HepG2 (cell line): ENCODE results near the gene CRYBA1. TPM values are rescaled to one million over a fixed set of nuclear protein-coding genes. Genes with fewer than 3 reads are reported as not detected.

ENCODE experiments used
- ATAC-seq: fragments of 200-7000 bp; cut with Tn5 transposase; 3 replicates; pipeline ENCODE4 v1.9.1; 2020; ENCODE audit warnings: mild to moderate bottlenecking, moderate library complexity
- BruUV-seq: library from RNA; stranded (reverse); fragments of 400-500 nt; replicated peaks from 2 replicates; lab custom pipeline; 2021; lab: Mats Ljungman, UMichigan
- CTCF ChIA-PET: fragments of 300-600 bp; formaldehyde crosslinking; extraction: SDS; loops from one replicate; lab custom pipeline; 2021; ENCODE audit warnings: low total read pairs, inconsistent platforms, low intra/inter-chr PET ratio; lab: Yijun Ruan, JAX
- POLR2A ChIA-PET: fragments of 350-600 bp; sonication (Branson Sonifier 250); formaldehyde crosslinking; loops from one replicate; lab custom pipeline; 2020; ENCODE audit warnings: antibody characterized with exemption, inconsistent platforms; lab: Yijun Ruan, JAX
- DNase-seq: peaks from one replicate; pipeline ENCODE4 v3.0.0-alpha.2; 2015; ENCODE audit warnings: low spot score
- FAIRE-seq: peaks from 3 replicates; lab custom pipeline; 2011; peaks lifted over from hg19 to GRCh38; lab: Jason Lieb, UNC
- H2AFZ ChIP-seq: one replicate; pipeline ENCODE4 v1.6.1; 2011; ENCODE audit warnings: low read length, inconsistent platforms
- H3K27ac ChIP-seq: fragments of 300-600 bp; 3 replicates; pipeline ENCODE4 v1.8.0; 2011; ENCODE audit warnings: mixed run types, mild to moderate bottlenecking, mixed read lengths, low read length, inconsistent platforms; ENCODE audit not compliant: insufficient read depth; ENCODE audit errors: extremely low read length
- H3K27me3 ChIP-seq, 2 experiments: fragments of 200-600 bp in 1 of 2; 2 replicates in 1 of 2; 3 replicates in 1 of 2; pipeline versions ENCODE4 v1.6.0 to v1.8.0; 2011; ENCODE audit warnings: low read length in 2 of 2, mild to moderate bottlenecking in 2 of 2, moderate library complexity in 2 of 2, inconsistent platforms in 1 of 2; ENCODE audit not compliant: insufficient read depth in 2 of 2, control insufficient read depth in 1 of 2
- H3K36me3 ChIP-seq, 2 experiments: fragments of 200-600 bp in 1 of 2; replicated peaks in 1 of 2; 2 replicates in 1 of 2; 3 replicates in 1 of 2; pipeline versions ENCODE4 v1.5.1 to v1.8.0; 2011; ENCODE audit warnings: low read length in 2 of 2, inconsistent platforms in 1 of 2; ENCODE audit not compliant: insufficient read depth in 2 of 2, control insufficient read depth in 1 of 2
- H3K4me1 ChIP-seq: 2 replicates; pipeline ENCODE4 v1.5.1; 2012; ENCODE audit warnings: low read length, inconsistent platforms; ENCODE audit not compliant: insufficient read depth
- H3K4me2 ChIP-seq: 2 replicates; pipeline ENCODE4 v1.6.0; 2011; ENCODE audit warnings: low read depth, low read length, inconsistent platforms
- H3K4me3 ChIP-seq, 3 experiments: fragments of 200-600 bp in 1 of 3; sonication (generic), shearing (Covaris generic) in 1 of 3; replicated peaks in 1 of 3; 2 replicates each; pipeline ENCODE4 v1.5.1; 2011 to 2016; ENCODE audit warnings: low read length in 3 of 3, inconsistent platforms in 2 of 3, low read depth in 2 of 3, mild to moderate bottlenecking in 2 of 3, control low read depth in 1 of 3, mixed read lengths in 1 of 3; ENCODE audit not compliant: insufficient read depth in 1 of 3
- H3K79me2 ChIP-seq: one replicate; pipeline ENCODE4 v1.6.1; 2011; ENCODE audit warnings: low read length, inconsistent platforms; ENCODE audit not compliant: insufficient read depth
- H3K9ac ChIP-seq: 2 replicates; pipeline ENCODE4 v1.6.0; 2011; ENCODE audit warnings: mild to moderate bottlenecking, low read depth, low read length, inconsistent platforms; ENCODE audit not compliant: insufficient read depth
- H3K9me3 ChIP-seq: 2 replicates; pipeline ENCODE4 v1.5.1; 2012; ENCODE audit warnings: mild to moderate bottlenecking, low read length
- H4K20me1 ChIP-seq: 2 replicates; pipeline ENCODE4 v1.6.0; 2011; ENCODE audit warnings: inconsistent platforms, mild to moderate bottlenecking, low read length, moderate library complexity; ENCODE audit not compliant: insufficient read depth
- AGO1 ChIP-seq: fragments of 200-400 bp; formaldehyde crosslinking; IDR thresholded peaks from 2 replicates; pipeline ENCODE4 v1.6.1; 2017; ENCODE audit warnings: mild to moderate bottlenecking, low read depth, low read length, moderate library complexity; ENCODE audit not compliant: poor library complexity, severe bottlenecking
- ETV6 ChIP-seq: sonication (generic); formaldehyde crosslinking; conservative IDR thresholded peaks from 2 replicates; pipeline ENCODE4 v1.4.0; 2020; ENCODE audit warnings: missing genetic modification reagents
- FOSL1 ChIP-seq: sonication (generic); formaldehyde crosslinking; IDR thresholded peaks from 2 replicates; pipeline ENCODE4 v1.9.0; 2021; ENCODE audit warnings: missing genetic modification reagents, borderline replicate concordance
- HES4 ChIP-seq: sonication (generic); formaldehyde crosslinking; IDR thresholded peaks from 2 replicates; pipeline ENCODE4 v1.9.0; 2021; ENCODE audit warnings: mild to moderate bottlenecking, missing genetic modification reagents, borderline replicate concordance
- ISX ChIP-seq: sonication (generic); formaldehyde crosslinking; conservative IDR thresholded peaks from 2 replicates; pipeline ENCODE4 v1.5.0; 2020; ENCODE audit warnings: missing genetic modification reagents
- KAT8 ChIP-seq: IDR thresholded peaks from 2 replicates; pipeline ENCODE4 v1.6.1; 2016; ENCODE audit warnings: missing genetic modification reagents, missing compliant biosample characterization
- NFKBIZ ChIP-seq: IDR thresholded peaks from 2 replicates; pipeline ENCODE4 v1.6.1; 2018; ENCODE audit warnings: missing genetic modification reagents, missing compliant biosample characterization
- NR2C2 ChIP-seq: sonication (generic); formaldehyde crosslinking; IDR thresholded peaks from 2 replicates; pipeline ENCODE4 v1.4.0; 2020; ENCODE audit warnings: missing genetic modification reagents, mild to moderate bottlenecking, moderate library complexity, borderline replicate concordance
- NR2F2 ChIP-seq: IDR thresholded peaks from 2 replicates; pipeline ENCODE4 v1.6.1; 2012; ENCODE audit warnings: low read depth, inconsistent platforms, borderline replicate concordance
- PHF21A ChIP-seq: sonication (generic); formaldehyde crosslinking; IDR thresholded peaks from 2 replicates; pipeline ENCODE4 v1.5.0; 2020; ENCODE audit warnings: mild to moderate bottlenecking, missing genetic modification reagents
- TIGD3 ChIP-seq: sonication (generic); formaldehyde crosslinking; IDR thresholded peaks from 2 replicates; pipeline ENCODE4 v1.5.1; 2020; ENCODE audit warnings: mild to moderate bottlenecking, missing genetic modification reagents, borderline replicate concordance
- YEATS2 ChIP-seq: sonication (generic); formaldehyde crosslinking; IDR thresholded peaks from 2 replicates; pipeline ENCODE4 v1.4.0; 2020; ENCODE audit warnings: missing genetic modification reagents, borderline replicate concordance
- ZFAT ChIP-seq: sonication (generic); formaldehyde crosslinking; conservative IDR thresholded peaks from 2 replicates; pipeline ENCODE4 v1.8.1; 2023; ENCODE audit warnings: missing genetic modification reagents, inconsistent platforms
- ZFP90 ChIP-seq: sonication (generic); formaldehyde crosslinking; IDR thresholded peaks from 2 replicates; pipeline ENCODE4 v1.8.0; 2022; ENCODE audit warnings: missing genetic modification reagents, mild to moderate bottlenecking, inconsistent platforms, borderline replicate concordance
- ZMAT5 ChIP-seq: sonication (generic); formaldehyde crosslinking; IDR thresholded peaks from 2 replicates; pipeline ENCODE4 v1.5.0; 2020; ENCODE audit warnings: mild to moderate bottlenecking, low read depth, missing genetic modification reagents, borderline replicate concordance
- WGBS: methylation state at CpG from one replicate; pipeline ENCODE4 v1.1.6; 2017; ENCODE audit warnings: low lambda C conversion rate; 5-methylcytosine and 5-hydroxymethylcytosine counted together
- in situ Hi-C: cut with HindIII; loops from 2 replicates; pipeline ENCODE4 v1.10.0; 2017; ENCODE audit warnings: low pct_unique_long_range_greater_than_20kb; ENCODE audit not compliant: extremely low pct_ligation_motif_present
- intact Hi-C: fragments of 100-400 bp; cut with micrococcal nuclease; formaldehyde crosslinking; loops from one replicate; pipeline ENCODE4 v1.10.0; 2022; ENCODE audit not compliant: unreplicated experiment
- polyA plus RNA-seq, 8 experiments: library from polyadenylated mRNA; depleted of rRNA in 3 of 8; stranded (reverse) in 7 of 8; unstranded in 1 of 8; fragments of >200 nt; fragmentation: Illumina TruSeq in 4 of 8; extraction: Trizol in 4 of 8; gene quantifications; 2 replicates each; pipeline versions ENCODE4 v1.2.1 to v1.2.3, GENCODE V29; 2011 to 2016; ENCODE audit warnings: low read depth in 4 of 8, missing spikeins in 1 of 8, mixed read lengths in 1 of 8; ENCODE audit not compliant: insufficient read depth in 1 of 8
- total RNA-seq, 5 experiments: library from RNA; depleted of rRNA; stranded (reverse); fragments of >200 nt; fragmentation: Illumina TruSeq; extraction: Trizol; gene quantifications; 2 replicates each; pipeline ENCODE4 v1.2.3, GENCODE V29; 2016; ENCODE audit warnings: low read depth in 1 of 5
- TF ChIP-seq, protein P1 (sequence below): sonication (generic); formaldehyde crosslinking; IDR thresholded peaks from 2 replicates; pipeline ENCODE4 v1.5.1; 2020; ENCODE audit warnings: missing genetic modification reagents, mild to moderate bottlenecking, borderline replicate concordance
- TF ChIP-seq, protein P2 (sequence below): sonication (generic); formaldehyde crosslinking; IDR thresholded peaks from 2 replicates; pipeline ENCODE4 v1.4.0; 2020; ENCODE audit warnings: missing genetic modification reagents, mild to moderate bottlenecking, borderline replicate concordance
- TF ChIP-seq, protein P3 (sequence below): sonication (generic); formaldehyde crosslinking; IDR thresholded peaks from 2 replicates; pipeline ENCODE4 v1.4.0; 2020; ENCODE audit warnings: missing genetic modification reagents, borderline replicate concordance

CRYBA1 gene
- total and polyA plus RNA-seq, 2 of the 13 experiments (the other 11 are each of a cell fraction or from before 2014, with no cell fraction given): not detected

GRCh38 chr17:29238133-29238850, 8.4 kb upstream of the CRYBA1 start:
- H3K4me3 ChIP-seq: no peak overlapping the region
- in situ Hi-C loops (no loop called here), intact Hi-C loops (no loop called here)
- H3K4me1 ChIP-seq: peaks cover 28% of the 10 kb centered on the region
- DNase-seq: no peak
- POLR2A ChIA-PET: no interaction called here
- no peak overlapping the region for H3K4me2 ChIP-seq
- no peaks in the 10 kb centered on the region for H3K9me3 ChIP-seq
- no peak overlapping the region for H2AFZ ChIP-seq
- no peak overlapping the region for H3K9ac ChIP-seq
- no peaks in the 10 kb centered on the region for H3K79me2 ChIP-seq
- 34% methylated on average over 8 of the region's 8 CpGs for WGBS
- ATAC-seq: no peak; the same call in 2 of the 3 replicates
- H3K27me3 ChIP-seq: peaks cover 0 to 5% of the 10 kb centered on the region in 2 experiments; a peak in 1 of 5 replicates
- no peak overlapping the region for H3K27ac ChIP-seq
- FAIRE-seq: no peak
- CTCF ChIA-PET: no interaction called here
- no peaks in the 10 kb centered on the region for H3K36me3 ChIP-seq
- no peaks in the 10 kb centered on the region for H4K20me1 ChIP-seq
- no TSS peak for BruUV-seq
- TF ChIP-seq, protein P1, sequence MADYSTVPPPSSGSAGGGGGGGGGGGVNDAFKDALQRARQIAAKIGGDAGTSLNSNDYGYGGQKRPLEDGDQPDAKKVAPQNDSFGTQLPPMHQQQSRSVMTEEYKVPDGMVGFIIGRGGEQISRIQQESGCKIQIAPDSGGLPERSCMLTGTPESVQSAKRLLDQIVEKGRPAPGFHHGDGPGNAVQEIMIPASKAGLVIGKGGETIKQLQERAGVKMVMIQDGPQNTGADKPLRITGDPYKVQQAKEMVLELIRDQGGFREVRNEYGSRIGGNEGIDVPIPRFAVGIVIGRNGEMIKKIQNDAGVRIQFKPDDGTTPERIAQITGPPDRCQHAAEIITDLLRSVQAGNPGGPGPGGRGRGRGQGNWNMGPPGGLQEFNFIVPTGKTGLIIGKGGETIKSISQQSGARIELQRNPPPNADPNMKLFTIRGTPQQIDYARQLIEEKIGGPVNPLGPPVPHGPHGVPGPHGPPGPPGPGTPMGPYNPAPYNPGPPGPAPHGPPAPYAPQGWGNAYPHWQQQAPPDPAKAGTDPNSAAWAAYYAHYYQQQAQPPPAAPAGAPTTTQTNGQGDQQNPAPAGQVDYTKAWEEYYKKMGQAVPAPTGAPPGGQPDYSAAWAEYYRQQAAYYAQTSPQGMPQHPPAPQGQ (CRISPR knock-in tag): no peak
- TF ChIP-seq, protein P2, sequence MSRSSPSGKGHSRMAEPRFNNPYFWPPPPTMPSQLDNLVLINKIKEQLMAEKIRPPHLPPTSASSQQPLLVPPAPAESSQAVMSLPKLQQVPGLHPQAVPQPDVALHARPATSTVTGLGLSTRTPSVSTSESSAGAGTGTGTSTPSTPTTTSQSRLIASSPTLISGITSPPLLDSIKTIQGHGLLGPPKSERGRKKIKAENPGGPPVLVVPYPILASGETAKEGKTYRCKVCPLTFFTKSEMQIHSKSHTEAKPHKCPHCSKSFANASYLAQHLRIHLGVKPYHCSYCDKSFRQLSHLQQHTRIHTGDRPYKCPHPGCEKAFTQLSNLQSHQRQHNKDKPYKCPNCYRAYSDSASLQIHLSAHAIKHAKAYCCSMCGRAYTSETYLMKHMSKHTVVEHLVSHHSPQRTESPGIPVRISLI (CRISPR knock-in tag): no peak
- no peak for TF ChIP-seq ZMAT5 (CRISPR knock-in tag)
- TF ChIP-seq PHF21A: no peak
- no peak for TF ChIP-seq FOSL1 (CRISPR knock-in tag)
- no peak for TF ChIP-seq NFKBIZ (CRISPR knock-in tag)
- no peak for TF ChIP-seq HES4
- no peak for TF ChIP-seq ISX
- TF ChIP-seq YEATS2 (CRISPR knock-in tag): no peak
- TF ChIP-seq, protein P3, sequence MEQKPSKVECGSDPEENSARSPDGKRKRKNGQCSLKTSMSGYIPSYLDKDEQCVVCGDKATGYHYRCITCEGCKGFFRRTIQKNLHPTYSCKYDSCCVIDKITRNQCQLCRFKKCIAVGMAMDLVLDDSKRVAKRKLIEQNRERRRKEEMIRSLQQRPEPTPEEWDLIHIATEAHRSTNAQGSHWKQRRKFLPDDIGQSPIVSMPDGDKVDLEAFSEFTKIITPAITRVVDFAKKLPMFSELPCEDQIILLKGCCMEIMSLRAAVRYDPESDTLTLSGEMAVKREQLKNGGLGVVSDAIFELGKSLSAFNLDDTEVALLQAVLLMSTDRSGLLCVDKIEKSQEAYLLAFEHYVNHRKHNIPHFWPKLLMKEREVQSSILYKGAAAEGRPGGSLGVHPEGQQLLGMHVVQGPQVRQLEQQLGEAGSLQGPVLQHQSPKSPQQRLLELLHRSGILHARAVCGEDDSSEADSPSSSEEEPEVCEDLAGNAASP: no peak
- TF ChIP-seq TIGD3: no peak
- TF ChIP-seq AGO1: no peak
- no peak for TF ChIP-seq NR2F2
- no peak for TF ChIP-seq ETV6 (CRISPR knock-in tag)
- no peak for TF ChIP-seq KAT8
- no peak for TF ChIP-seq NR2C2
- TF ChIP-seq ZFAT (CRISPR knock-in tag): no peak
- TF ChIP-seq ZFP90 (CRISPR knock-in tag): no peak
